ENCODE results near the gene ATP5F1A.
A peak's percentile ranks its signal among the peaks of the same experiment; 100 is the strongest.

Gene ATP5F1A

DNA sequence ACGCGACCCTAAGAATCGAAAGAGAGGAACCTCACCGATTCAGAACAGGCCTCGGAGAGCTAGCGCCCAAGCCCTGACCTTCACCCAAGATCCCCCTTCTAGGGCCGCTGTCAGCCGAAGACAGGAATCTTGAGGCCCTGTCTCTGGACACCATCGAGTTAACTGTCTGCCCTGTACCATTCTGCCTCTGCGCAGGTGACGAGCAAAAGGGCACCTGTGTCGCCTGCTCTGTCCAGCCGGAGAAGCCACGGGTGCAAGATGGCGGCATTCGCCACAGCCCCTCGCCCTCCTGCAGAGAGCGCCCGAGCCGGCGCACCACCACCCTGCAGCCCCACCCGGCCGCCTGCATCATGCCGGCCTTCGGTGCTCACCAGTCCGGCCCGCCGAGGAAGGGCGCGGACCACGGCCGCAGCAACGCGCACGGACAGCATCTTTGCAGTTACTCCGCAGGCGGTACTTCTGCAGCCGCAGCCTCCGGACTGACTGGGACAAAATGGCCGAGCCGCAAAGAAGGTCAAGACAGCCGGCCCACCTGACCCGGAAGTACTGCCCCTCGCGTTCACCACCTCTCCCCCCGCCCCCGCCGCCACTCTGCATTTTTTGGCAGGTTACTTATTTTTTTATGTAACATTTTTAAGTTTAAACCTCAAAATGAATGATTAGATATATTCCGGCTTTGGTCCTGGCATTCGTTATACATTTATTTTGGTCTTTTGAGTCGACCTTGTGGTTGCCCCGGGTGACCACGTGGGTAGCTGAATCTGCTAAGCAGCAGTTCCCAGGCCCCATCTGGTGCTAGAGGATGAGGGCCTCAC is at the start of gene ATP5F1A:
ATP5F1A (minus strand) TSS at position 496 of the 815 bp plus-strand sequence; CDS start at position 431, 65 bp downstream.
- Histone ChIP-seq H2AFZ (ENCODE audit: low read depth, low read length, severe bottlenecking) (peak within 1 kb of the TSS; percentile 87), H3K4me2 (ENCODE audit: low read depth, low read length, poor library complexity, severe bottlenecking) (peak within 1 kb of the TSS; percentile 63), H3K79me2 (ENCODE audit: insufficient read depth, low read length) (peaks cover 51% of the 10 kb centered on the region), H3F3A (ENCODE audit: insufficient read depth) (no peaks in the 10 kb centered on the region; the same call in 1 of the 2 replicates), H3K9me3 (ENCODE audit: insufficient read depth, low read length) (no peaks in the 10 kb centered on the region), H3K36me3 (ENCODE audit: low read length) (peaks cover 15% of the 10 kb centered on the region), H3K4me3 (ENCODE audit: insufficient read depth, low read length, poor library complexity, severe bottlenecking) (peak within 1 kb of the TSS; percentile 72), H3K9me2 (replicated peaks; ENCODE audit: insufficient read depth, low read length) (no peaks in the 10 kb centered on the region), H3K27ac (ENCODE audit: low read depth, low read length) (peak within 1 kb of the TSS; percentile 71), H4K20me1 (ENCODE audit: low read depth, low read length) (peaks cover 13% of the 10 kb centered on the region; the same call in 1 of the 2 replicates), H3K9ac (ENCODE audit: low read length) (peak within 1 kb of the TSS; percentile 74), H3K27me3 (ENCODE audit: low read length) (no peaks in the 10 kb centered on the region)
- TF ChIP-seq, protein P1, sequence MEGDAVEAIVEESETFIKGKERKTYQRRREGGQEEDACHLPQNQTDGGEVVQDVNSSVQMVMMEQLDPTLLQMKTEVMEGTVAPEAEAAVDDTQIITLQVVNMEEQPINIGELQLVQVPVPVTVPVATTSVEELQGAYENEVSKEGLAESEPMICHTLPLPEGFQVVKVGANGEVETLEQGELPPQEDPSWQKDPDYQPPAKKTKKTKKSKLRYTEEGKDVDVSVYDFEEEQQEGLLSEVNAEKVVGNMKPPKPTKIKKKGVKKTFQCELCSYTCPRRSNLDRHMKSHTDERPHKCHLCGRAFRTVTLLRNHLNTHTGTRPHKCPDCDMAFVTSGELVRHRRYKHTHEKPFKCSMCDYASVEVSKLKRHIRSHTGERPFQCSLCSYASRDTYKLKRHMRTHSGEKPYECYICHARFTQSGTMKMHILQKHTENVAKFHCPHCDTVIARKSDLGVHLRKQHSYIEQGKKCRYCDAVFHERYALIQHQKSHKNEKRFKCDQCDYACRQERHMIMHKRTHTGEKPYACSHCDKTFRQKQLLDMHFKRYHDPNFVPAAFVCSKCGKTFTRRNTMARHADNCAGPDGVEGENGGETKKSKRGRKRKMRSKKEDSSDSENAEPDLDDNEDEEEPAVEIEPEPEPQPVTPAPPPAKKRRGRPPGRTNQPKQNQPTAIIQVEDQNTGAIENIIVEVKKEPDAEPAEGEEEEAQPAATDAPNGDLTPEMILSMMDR (IDR thresholded peaks at IDR 0.05; ENCODE audit: insufficient read depth, low read length, poor library complexity, severe bottlenecking): peak; percentile 19
- no peak for TF ChIP-seq EZH2phosphoT487 (conservative IDR thresholded peaks at IDR 0.05; ENCODE audit: low read length)

DNA sequence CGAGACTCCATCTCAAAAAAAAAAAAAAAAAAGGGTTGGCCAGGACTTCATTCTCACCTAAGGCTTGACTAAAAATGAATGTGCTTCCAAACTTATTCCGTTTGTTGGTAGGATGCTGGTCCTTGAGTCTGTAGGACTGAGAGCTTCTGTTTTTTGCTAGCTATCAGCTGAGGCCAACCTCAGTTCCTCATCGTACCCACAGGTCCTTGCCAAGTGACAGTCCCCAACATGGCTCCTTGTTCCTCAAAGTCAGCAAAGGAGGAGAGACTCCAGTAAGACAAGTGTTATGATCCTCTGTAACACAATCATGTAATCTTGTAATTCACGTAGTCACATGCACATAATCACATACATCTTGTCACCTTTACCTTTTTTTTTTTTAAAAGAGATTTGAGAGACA is 43.1 kb upstream of the ATP5F1A start:
- H3K27ac ChIP-seq (ENCODE audit: low read depth, low read length): no peak overlapping the region
- no peak overlapping the region for H3K9ac ChIP-seq (ENCODE audit: low read length)
- TF ChIP-seq, protein P1 (IDR thresholded peaks at IDR 0.05; ENCODE audit: insufficient read depth, low read length, poor library complexity, severe bottlenecking): no peak
- no peak for TF ChIP-seq EZH2phosphoT487 (conservative IDR thresholded peaks at IDR 0.05; ENCODE audit: low read length)
- no peaks in the 10 kb centered on the region for H3K9me3 ChIP-seq (ENCODE audit: insufficient read depth, low read length)
- no peak overlapping the region for H2AFZ ChIP-seq (ENCODE audit: low read depth, low read length, severe bottlenecking)
- no peak overlapping the region for H3K4me3 ChIP-seq (ENCODE audit: insufficient read depth, low read length, poor library complexity, severe bottlenecking)
- H3K79me2 ChIP-seq (ENCODE audit: insufficient read depth, low read length): no peaks in the 10 kb centered on the region
- no peak overlapping the region for H3K4me2 ChIP-seq (ENCODE audit: low read depth, low read length, poor library complexity, severe bottlenecking)
- H3K27me3 ChIP-seq (ENCODE audit: low read length): no peaks in the 10 kb centered on the region
- no peaks in the 10 kb centered on the region for H3K9me2 ChIP-seq (replicated peaks; ENCODE audit: insufficient read depth, low read length)
- no peaks in the 10 kb centered on the region for H3K36me3 ChIP-seq (ENCODE audit: low read length)
- H3F3A ChIP-seq (ENCODE audit: insufficient read depth): no peaks in the 10 kb centered on the region
- no peaks in the 10 kb centered on the region for H4K20me1 ChIP-seq (ENCODE audit: low read depth, low read length)

DNA sequence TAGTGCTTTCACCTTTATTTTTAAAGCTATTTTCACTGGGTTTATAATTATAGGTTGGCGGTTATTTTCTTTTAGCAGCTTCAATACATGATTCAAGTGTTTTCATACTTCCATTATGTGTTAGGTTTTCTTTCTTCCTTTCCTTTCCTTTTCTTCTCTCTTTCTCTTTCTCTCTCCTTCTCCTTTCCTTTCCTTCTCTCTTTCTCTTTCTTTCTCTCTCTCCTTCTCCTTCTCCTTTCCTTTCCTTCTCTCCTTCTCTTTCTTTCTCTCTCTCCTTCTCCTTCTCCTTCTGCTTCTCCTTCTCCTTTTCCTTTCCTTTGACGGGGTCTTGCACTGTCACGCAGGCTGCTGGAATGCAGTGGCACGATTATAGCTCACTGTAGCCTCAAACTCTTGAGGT is 42.1 kb upstream of the ATP5F1A start:
- H3K27ac ChIP-seq (ENCODE audit: low read depth, low read length): no peak overlapping the region
- no peaks in the 10 kb centered on the region for H3F3A ChIP-seq (ENCODE audit: insufficient read depth)
- no peak overlapping the region for H3K4me3 ChIP-seq (ENCODE audit: insufficient read depth, low read length, poor library complexity, severe bottlenecking)
- no peaks in the 10 kb centered on the region for H3K9me2 ChIP-seq (replicated peaks; ENCODE audit: insufficient read depth, low read length)
- H3K36me3 ChIP-seq (ENCODE audit: low read length): no peaks in the 10 kb centered on the region
- no peaks in the 10 kb centered on the region for H3K27me3 ChIP-seq (ENCODE audit: low read length)
- H3K9ac ChIP-seq (ENCODE audit: low read length): no peak overlapping the region
- no peak overlapping the region for H2AFZ ChIP-seq (ENCODE audit: low read depth, low read length, severe bottlenecking)
- no peaks in the 10 kb centered on the region for H4K20me1 ChIP-seq (ENCODE audit: low read depth, low read length)
- no peak for TF ChIP-seq EZH2phosphoT487 (conservative IDR thresholded peaks at IDR 0.05; ENCODE audit: low read length)
- TF ChIP-seq, protein P1 (IDR thresholded peaks at IDR 0.05; ENCODE audit: insufficient read depth, low read length, poor library complexity, severe bottlenecking): no peak
- no peak overlapping the region for H3K4me2 ChIP-seq (ENCODE audit: low read depth, low read length, poor library complexity, severe bottlenecking)
- no peaks in the 10 kb centered on the region for H3K79me2 ChIP-seq (ENCODE audit: insufficient read depth, low read length)
- no peaks in the 10 kb centered on the region for H3K9me3 ChIP-seq (ENCODE audit: insufficient read depth, low read length)
